Left lung (tissue), 10 donors: ENCODE measurements around the gene RRP12. TPM values are rescaled to one million over a fixed set of nuclear protein-coding genes. Genes with fewer than 3 reads are reported as not detected.

Source experiments
- ATAC-seq: fragments of 200-7000 bp; cut with Tn5 transposase; one replicate; pipeline ENCODE4 v1.9.1; 2020; ENCODE audit warnings: moderate library complexity
- DNase-seq, 4 donors: peaks; one replicate each; pipeline ENCODE4 v3.0.0-alpha.2; 2013 to 2020
- H3K27ac ChIP-seq, 2 donors: fragments of 200-600 bp; sonication (generic) in 1 of 2; one replicate each; pipeline versions ENCODE4 v1.5.0 to v1.8.0; 2020 to 2021
- H3K27me3 ChIP-seq, 2 donors: fragments of 200-600 bp; sonication (generic) in 1 of 2; one replicate each; pipeline versions ENCODE4 v1.5.0 to v1.8.0; 2020 to 2021
- H3K36me3 ChIP-seq, 2 donors: fragments of 200-600 bp; sonication (generic) in 1 of 2; one replicate each; pipeline versions ENCODE4 v1.5.0 to v1.8.0; 2020 to 2021
- H3K4me1 ChIP-seq, 2 donors: fragments of 200-600 bp; one replicate each; pipeline ENCODE4 v1.8.0; 2021
- H3K4me3 ChIP-seq, 2 donors: fragments of 200-600 bp; sonication (generic) in 1 of 2; one replicate each; pipeline versions ENCODE4 v1.5.0 to v1.8.0; 2020 to 2021; ENCODE audit warnings: mild to moderate bottlenecking in 1 of 2
- H3K9me3 ChIP-seq, 2 donors: fragments of 200-600 bp; sonication (generic) in 1 of 2; one replicate each; pipeline versions ENCODE4 v1.5.0 to v1.8.0; 2020 to 2021
- CTCF ChIP-seq, 2 donors: fragments of 200-600 bp; sonication (generic) in 1 of 2; IDR thresholded peaks; one replicate each; pipeline versions ENCODE4 v1.5.0 to v1.8.0; 2021; ENCODE audit warnings: antibody characterized with exemption in 2 of 2
- intact Hi-C, 2 donors: fragments of 100-400 bp; cut with DNase I; formaldehyde crosslinking; loops; one replicate each; pipeline versions ENCODE4 v1.11.2 to v1.14.2; 2022
- polyA plus RNA-seq, 6 donors: library from polyadenylated mRNA; unstranded; fragments of 120-200 nt; gene quantifications; one replicate each; pipeline ENCODE4 v1.2.1, GENCODE V29; 2013; ENCODE audit not compliant: insufficient read length in 6 of 6
- total RNA-seq, 2 donors: library from RNA; stranded (reverse); fragmentation: NEBNext Ultra II Directional; extraction: Animal tissue kit (Norgen Biotek cat#: 25700); gene quantifications; one replicate each; pipeline ENCODE4 v1.2.1, GENCODE V29; 2021
- donor health status: DM: no; HTN: yes; CAD: no.
- donor health status: DM: no; HTN: no; CAD: no.

RRP12 gene
- total and polyA plus RNA-seq, 8 donors = 21.2 to 40.4 (median 24.8) TPM

GRCh38 chr10:97383159-97383558, 18.0 kb downstream of the RRP12 start:
- DNase-seq = no peak
- intact Hi-C loops = no loop called here
- Histone ChIP-seq H3K4me3 (no peak overlapping the region), H3K36me3 (peaks cover 0 to 95% of the 10 kb centered on the region in 2 donors), H3K27me3 (no peaks in the 10 kb centered on the region), H3K4me1 (no peaks in the 10 kb centered on the region), H3K9me3 (no peaks in the 10 kb centered on the region), H3K27ac (no peak overlapping the region)
- no peak for TF ChIP-seq CTCF (IDR thresholded peaks at IDR 0.05)
- ATAC-seq = no peak

GRCh38 chr10:97381626-97382025, 19.5 kb downstream of the RRP12 start:
- no peaks in the 10 kb centered on the region for H3K9me3 ChIP-seq

GRCh38 chr10:97380516-97380915, 20.6 kb downstream of the RRP12 start:
- Histone ChIP-seq H3K4me1 (peaks cover 0 to 12% of the 10 kb centered on the region in 2 donors), H3K27me3 (no peaks in the 10 kb centered on the region), H3K9me3 (no peaks in the 10 kb centered on the region), H3K27ac (no peak overlapping the region), H3K36me3 (peaks cover 0 to 95% of the 10 kb centered on the region in 2 donors), H3K4me3 (no peak overlapping the region)
- DNase-seq = peak in 1 of 4 donors; percentile 42
- TF ChIP-seq CTCF (IDR thresholded peaks at IDR 0.05) = no peak
- no peak for ATAC-seq
- intact Hi-C loops = no loop called here

More at GRCh38 chr10:97381626-97382025, 19.5 kb downstream of the RRP12 start:
- Histone ChIP-seq H3K36me3 (peaks cover 0 to 95% of the 10 kb centered on the region in 2 donors), H3K4me1 (peaks cover 0 to 7% of the 10 kb centered on the region in 2 donors), H3K27me3 (no peaks in the 10 kb centered on the region), H3K27ac (no peak overlapping the region), H3K4me3 (no peak overlapping the region)
- DNase-seq = peak in 1 of 4 donors; percentile 51
- intact Hi-C loops = no loop called here
- no peak for TF ChIP-seq CTCF (IDR thresholded peaks at IDR 0.05)
- no peak for ATAC-seq

- Histone ChIP-seq H3K36me3 (peaks cover 0 to 93% of the 10 kb centered on the region in 2 donors), H3K27ac (no peak overlapping the region), H3K4me3 (no peak overlapping the region), H3K9me3 (no peaks in the 10 kb centered on the region), H3K27me3 (no peaks in the 10 kb centered on the region), H3K4me1 (peaks cover 0 to 23% of the 10 kb centered on the region in 2 donors)
- no peak for TF ChIP-seq CTCF (IDR thresholded peaks at IDR 0.05)
- intact Hi-C loops = no loop called here
- ATAC-seq (no peak), DNase-seq (peak in 1 of 4 donors; percentile 57)
These were observed 21.9 kb downstream of the RRP12 start for GRCh38 chr10:97378933-97379921.

- H3K36me3 ChIP-seq = peaks cover 0 to 98% of the 10 kb centered on the region in 2 donors
- H3K27ac ChIP-seq = peak overlapping the region in 1 of 2 donors; percentile 88
- ATAC-seq (no peak), DNase-seq (no peak)
- no peak overlapping the region for H3K4me3 ChIP-seq
- intact Hi-C loops = no loop called here
- H3K27me3 ChIP-seq = no peaks in the 10 kb centered on the region
- H3K9me3 ChIP-seq = no peaks in the 10 kb centered on the region
- H3K4me1 ChIP-seq = peaks cover 0 to 50% of the 10 kb centered on the region in 2 donors
- peak in 1 of 2 donors; percentile 15 for TF ChIP-seq CTCF (IDR thresholded peaks at IDR 0.05)
These were observed 24.7 kb downstream of the RRP12 start for GRCh38 chr10:97376413-97376812.
